ENCODE results near the gene SEPTIN2. TPM values are rescaled to one million over a fixed set of nuclear protein-coding genes. Genes with fewer than 3 reads are reported as not detected.
"Not testable (repeated sequence)": the region's sequence is repeated elsewhere in the genome, so short reads cannot be mapped to it uniquely, and the experiment has no call there.

Gene SEPTIN2
- total RNA-seq, 1 donor from 2014 or later: 215 TPM

DNA sequence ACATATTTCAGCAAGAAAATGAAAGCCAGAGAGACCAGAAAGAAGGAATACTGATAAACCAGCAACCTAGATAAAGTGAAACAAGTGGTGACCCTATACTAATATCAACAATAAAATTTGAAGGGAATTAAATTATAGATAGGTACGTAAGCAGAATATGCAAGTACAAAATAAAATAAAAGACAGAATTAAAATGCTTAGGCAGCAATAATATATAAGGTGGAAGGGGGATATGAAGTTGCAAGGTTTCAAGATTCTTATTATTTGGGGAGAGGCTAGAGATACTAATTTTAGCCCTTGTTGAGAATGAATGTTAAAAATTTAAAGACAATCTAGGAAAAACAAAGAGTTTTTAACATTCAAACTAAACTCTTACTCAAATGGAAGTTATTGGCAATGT, 39.8 kb upstream of the SEPTIN2 start:
- Mint-ChIP-seq H3K9me3 (peaks cover 11% of the 10 kb centered on the region), H3K36me3 (ENCODE audit: low read depth) (peaks cover 24% of the 10 kb centered on the region), H3K27ac (no peak overlapping the region), H3K27me3 (no peaks in the 10 kb centered on the region), H3K4me3 (no peak overlapping the region), H3K4me1 (peaks cover 27% of the 10 kb centered on the region)
- intact Hi-C loops (cut with micrococcal nuclease): no loop called here
- DNase-seq: no peak

DNA sequence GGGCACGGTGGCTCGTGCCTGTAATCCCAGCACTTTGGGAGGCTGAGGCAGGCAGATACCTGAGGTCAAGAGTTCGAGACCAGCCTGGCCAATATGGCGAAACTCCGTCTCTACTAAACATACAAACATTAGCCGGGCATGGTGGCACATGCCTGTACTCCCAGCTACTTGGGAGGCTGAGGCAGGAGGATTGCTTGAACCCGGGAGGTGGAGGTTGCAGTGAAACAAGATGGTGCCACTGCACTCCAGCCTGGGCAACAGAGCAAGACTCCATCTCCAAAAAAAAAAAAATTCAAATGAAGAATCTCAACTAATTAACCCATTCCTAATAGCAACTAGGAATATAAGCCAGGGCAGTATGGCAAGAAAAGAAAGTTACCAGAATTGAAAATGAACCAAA, 37.4 kb upstream of the SEPTIN2 start:
- not testable (repeated sequence) for H3K27me3 Mint-ChIP-seq
- peaks cover 18% of the 10 kb centered on the region for H3K4me1 Mint-ChIP-seq

DNA sequence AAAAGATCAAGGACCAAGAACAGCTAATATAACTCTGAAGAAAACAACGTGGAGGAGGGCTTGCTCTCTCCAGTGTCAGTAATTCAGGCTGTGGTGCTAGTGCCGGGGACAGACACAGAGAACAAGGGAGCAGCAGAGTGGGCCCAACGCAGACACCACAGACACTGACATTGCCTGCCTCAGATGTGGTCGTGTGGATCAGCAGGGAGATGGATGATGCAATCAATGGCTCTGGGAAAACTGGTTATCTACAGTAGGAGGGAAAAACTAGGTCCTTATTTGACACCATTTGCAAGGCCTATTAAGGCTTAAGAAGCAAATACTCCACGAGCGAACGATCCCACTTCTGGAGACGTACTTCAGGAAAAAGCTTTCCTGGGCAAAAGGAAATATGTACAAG, 36.3 kb upstream of the SEPTIN2 start:
- H3K4me3 Mint-ChIP-seq: no peak overlapping the region
- no peak overlapping the region for H3K27ac Mint-ChIP-seq
- intact Hi-C loops (cut with micrococcal nuclease): no loop called here
- H3K36me3 Mint-ChIP-seq (ENCODE audit: low read depth): peaks cover 24% of the 10 kb centered on the region
- no peaks in the 10 kb centered on the region for H3K27me3 Mint-ChIP-seq
- peaks cover 11% of the 10 kb centered on the region for H3K9me3 Mint-ChIP-seq
- DNase-seq: no peak
- H3K4me1 Mint-ChIP-seq: peaks cover 20% of the 10 kb centered on the region

More for the DNA sequence above, 37.4 kb upstream of the SEPTIN2 start:
- peaks cover 18% of the 10 kb centered on the region for H3K36me3 Mint-ChIP-seq (ENCODE audit: low read depth)
- DNase-seq; intact Hi-C loops (cut with micrococcal nuclease); H3K27ac Mint-ChIP-seq; H3K4me3 Mint-ChIP-seq: not testable (repeated sequence)
- peaks cover 11% of the 10 kb centered on the region for H3K9me3 Mint-ChIP-seq

DNA sequence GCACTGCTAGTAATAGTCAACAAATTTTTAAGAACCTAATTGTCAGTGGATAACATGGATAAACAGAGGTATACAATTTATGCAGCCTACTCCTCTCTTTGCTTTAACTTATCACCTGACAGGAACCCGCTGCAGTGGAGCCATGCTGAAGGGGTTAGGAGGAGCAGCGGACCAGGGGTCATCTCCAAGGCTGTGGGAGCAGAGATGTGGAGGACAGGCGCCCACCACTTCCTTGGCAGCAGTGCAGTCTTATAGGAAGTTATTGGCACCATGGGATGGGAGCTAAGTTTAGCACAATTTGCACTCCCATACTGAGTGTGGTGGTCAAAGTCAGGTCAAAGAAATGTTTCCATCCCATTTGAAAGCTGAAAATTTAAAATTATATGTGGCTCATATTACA, 35.9 kb upstream of the SEPTIN2 start:
- intact Hi-C loops (cut with micrococcal nuclease): no loop called here
- H3K36me3 Mint-ChIP-seq (ENCODE audit: low read depth): peaks cover 24% of the 10 kb centered on the region
- no peak for DNase-seq
- peaks cover 21% of the 10 kb centered on the region for H3K4me1 Mint-ChIP-seq
- H3K9me3 Mint-ChIP-seq: peaks cover 11% of the 10 kb centered on the region
- H3K27me3 Mint-ChIP-seq: no peaks in the 10 kb centered on the region
- H3K27ac Mint-ChIP-seq: no peak overlapping the region
- no peak overlapping the region for H3K4me3 Mint-ChIP-seq

DNA sequence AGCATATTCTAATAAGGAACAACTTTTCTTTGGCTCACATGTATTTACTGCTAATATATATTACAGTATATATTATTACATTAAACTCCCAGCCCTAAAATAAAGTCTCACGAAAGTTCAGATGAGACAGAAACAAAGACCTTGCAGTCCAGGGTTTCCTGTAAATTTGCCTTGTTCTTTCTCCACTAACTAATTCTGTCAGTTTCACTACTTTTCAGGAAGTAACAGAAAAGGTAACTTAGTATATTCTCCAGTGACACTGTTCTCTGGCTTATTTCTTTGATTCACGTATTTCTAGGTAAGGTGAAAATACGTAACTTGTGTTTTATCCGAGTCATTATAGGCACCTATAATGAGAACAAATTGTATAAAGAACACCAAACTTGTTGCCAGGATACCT, 35.4 kb upstream of the SEPTIN2 start:
- intact Hi-C loops (cut with micrococcal nuclease): no loop called here
- H3K9me3 Mint-ChIP-seq: peaks cover 10% of the 10 kb centered on the region
- peaks cover 20% of the 10 kb centered on the region for H3K4me1 Mint-ChIP-seq
- H3K27me3 Mint-ChIP-seq: no peaks in the 10 kb centered on the region
- H3K4me3 Mint-ChIP-seq: no peak overlapping the region
- peaks cover 21% of the 10 kb centered on the region for H3K36me3 Mint-ChIP-seq (ENCODE audit: low read depth)
- peak overlapping the region; percentile 12 for H3K27ac Mint-ChIP-seq
- no peak for DNase-seq

DNA sequence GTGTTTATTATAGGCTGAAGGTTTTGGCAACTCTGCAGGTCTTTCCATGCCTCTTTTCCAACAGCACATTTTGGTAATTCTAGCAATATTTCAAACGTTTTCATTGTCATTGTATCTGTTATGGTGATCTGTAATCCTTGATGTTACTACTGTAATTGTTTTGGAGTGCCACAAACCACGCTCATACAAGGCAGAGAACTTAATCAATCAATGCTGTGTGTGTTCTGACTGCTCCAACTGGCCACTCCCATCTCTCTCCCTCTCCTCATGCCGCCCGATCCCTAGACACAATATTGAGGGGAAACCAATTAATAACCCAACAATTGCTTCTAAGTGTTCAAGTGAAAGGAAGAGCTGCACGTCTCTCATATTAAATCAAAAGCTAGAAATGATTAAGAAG, 33.2 kb upstream of the SEPTIN2 start:
- no peaks in the 10 kb centered on the region for H3K9me3 Mint-ChIP-seq
- intact Hi-C loops (cut with micrococcal nuclease): no loop called here
- H3K27ac Mint-ChIP-seq: no peak overlapping the region
- no peak for DNase-seq
- no peak overlapping the region for H3K4me3 Mint-ChIP-seq
- H3K4me1 Mint-ChIP-seq: peaks cover 20% of the 10 kb centered on the region
- peaks cover 17% of the 10 kb centered on the region for H3K36me3 Mint-ChIP-seq (ENCODE audit: low read depth)
- no peaks in the 10 kb centered on the region for H3K27me3 Mint-ChIP-seq

DNA sequence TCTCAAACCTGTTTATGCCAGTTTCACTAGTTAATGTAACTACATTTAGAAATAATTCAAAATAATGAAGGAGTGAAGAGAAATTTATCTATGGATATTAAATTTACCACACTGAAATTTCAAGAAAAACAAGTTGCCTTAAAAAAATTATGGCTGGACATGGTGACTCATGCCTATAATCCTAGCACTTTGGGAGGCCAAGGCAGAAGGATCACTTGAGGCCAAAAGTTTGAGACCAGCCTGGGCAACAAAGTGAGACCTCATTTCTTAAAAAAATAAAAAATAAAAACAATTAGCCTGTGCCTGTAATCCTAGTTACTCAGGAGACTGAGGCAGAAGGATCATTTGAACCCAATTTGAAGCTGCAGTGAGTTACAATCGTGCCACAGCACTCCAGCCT, 30.1 kb upstream of the SEPTIN2 start:
- no peak overlapping the region for H3K27ac Mint-ChIP-seq
- peaks cover 29% of the 10 kb centered on the region for H3K4me1 Mint-ChIP-seq
- intact Hi-C loops (cut with micrococcal nuclease): no loop called here
- no peaks in the 10 kb centered on the region for H3K9me3 Mint-ChIP-seq
- DNase-seq: no peak
- H3K27me3 Mint-ChIP-seq: no peaks in the 10 kb centered on the region
- peaks cover 25% of the 10 kb centered on the region for H3K36me3 Mint-ChIP-seq (ENCODE audit: low read depth)
- no peak overlapping the region for H3K4me3 Mint-ChIP-seq

DNA sequence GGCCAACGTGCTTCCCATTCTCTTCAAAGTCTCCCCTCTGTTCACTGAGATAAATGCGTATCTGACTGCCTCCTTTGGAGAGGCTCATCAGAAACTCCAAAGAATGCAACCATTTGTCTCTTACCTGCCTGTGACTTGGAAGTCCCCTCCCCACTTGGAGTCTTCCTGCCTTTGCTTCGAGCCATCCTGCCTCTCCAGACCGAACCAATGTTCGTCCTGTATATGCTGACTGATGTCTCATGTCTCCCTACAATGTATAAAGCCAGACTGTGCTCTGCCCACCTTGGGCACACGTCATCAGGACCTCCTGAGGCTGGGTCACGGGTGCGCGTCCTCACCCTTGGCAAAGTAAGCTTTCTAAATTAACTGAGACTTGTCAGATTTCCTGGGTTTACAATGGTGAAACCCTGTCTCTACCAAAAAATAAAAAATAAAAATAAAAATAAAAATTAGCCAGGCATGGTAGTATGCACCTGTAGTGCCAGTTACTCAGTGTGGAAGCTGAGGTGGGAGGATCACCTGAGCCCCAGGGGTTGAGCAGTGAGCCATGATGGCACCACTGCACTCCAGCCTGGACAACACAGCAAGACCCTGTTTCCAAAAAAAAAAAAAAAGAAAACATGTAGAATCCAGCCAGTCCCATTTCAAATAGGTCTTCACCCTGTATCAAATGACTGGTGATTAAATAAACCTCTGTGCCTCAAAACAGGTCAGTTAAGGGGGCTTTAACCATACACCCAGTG, 29.2 kb upstream of the SEPTIN2 start:
- Mint-ChIP-seq H3K36me3 (ENCODE audit: low read depth) (peaks cover 27% of the 10 kb centered on the region), H3K27me3 (no peaks in the 10 kb centered on the region), H3K4me1 (peaks cover 36% of the 10 kb centered on the region), H3K9me3 (no peaks in the 10 kb centered on the region), H3K27ac (no peak overlapping the region), H3K4me3 (no peak overlapping the region)
- DNase-seq: no peak
- intact Hi-C loops (cut with micrococcal nuclease): no loop called here

DNA sequence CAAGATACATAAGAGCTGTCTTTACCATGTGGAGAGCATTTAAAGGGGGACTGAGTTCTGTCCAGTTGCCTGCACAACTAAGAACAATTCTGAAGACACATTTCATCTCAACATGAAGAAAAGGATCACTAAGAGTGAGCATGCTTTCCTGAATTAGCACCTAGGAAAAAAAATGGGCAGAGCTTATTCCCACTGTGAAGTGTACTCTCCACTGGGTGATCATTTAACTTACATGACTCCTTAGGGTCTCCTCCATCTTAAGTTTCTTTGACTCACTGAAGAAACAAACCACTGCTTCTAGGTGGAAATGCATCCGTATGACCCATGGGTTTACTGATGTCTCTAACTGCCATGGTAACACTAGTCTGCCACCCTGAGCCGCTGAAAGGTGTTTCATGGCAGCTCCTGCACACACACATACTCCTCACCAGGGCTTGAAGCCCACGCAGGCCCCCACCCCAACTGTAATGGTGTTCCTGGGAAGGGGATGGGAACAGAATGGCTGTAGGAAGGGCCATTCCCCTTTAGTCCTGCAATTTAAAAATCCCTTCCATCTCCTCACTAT, 27.3 kb upstream of the SEPTIN2 start:
- Mint-ChIP-seq H3K36me3 (ENCODE audit: low read depth) (peaks cover 29% of the 10 kb centered on the region), H3K9me3 (no peaks in the 10 kb centered on the region), H3K27me3 (no peaks in the 10 kb centered on the region), H3K4me3 (no peak overlapping the region), H3K27ac (no peak overlapping the region), H3K4me1 (peaks cover 42% of the 10 kb centered on the region)
- intact Hi-C loops (cut with micrococcal nuclease): no loop called here
- DNase-seq: no peak

DNA sequence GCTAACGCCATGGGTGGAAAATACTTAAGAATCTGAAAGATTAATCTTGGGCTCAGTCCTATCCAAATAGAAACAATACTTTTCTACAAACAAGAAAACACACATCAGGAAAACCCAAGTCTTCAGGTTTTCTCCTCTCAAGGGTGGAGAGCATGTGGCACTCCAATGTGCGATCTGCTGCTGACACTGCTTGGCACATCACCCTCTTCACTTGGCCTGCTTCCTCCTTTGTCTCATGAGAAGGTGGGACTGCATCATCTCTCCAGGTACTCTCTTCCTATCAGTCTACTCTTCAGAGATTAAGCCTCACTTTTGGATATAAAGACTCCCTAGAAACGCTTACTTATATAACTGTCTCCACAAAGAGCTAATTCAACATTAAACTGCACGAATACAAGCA, 26.7 kb upstream of the SEPTIN2 start:
- H3K27me3 Mint-ChIP-seq: no peaks in the 10 kb centered on the region
- no peaks in the 10 kb centered on the region for H3K9me3 Mint-ChIP-seq
- H3K4me1 Mint-ChIP-seq: peaks cover 40% of the 10 kb centered on the region
- intact Hi-C loops (cut with micrococcal nuclease): no loop called here
- no peak for DNase-seq
- H3K27ac Mint-ChIP-seq: no peak overlapping the region
- H3K4me3 Mint-ChIP-seq: no peak overlapping the region
- peaks cover 27% of the 10 kb centered on the region for H3K36me3 Mint-ChIP-seq (ENCODE audit: low read depth)

DNA sequence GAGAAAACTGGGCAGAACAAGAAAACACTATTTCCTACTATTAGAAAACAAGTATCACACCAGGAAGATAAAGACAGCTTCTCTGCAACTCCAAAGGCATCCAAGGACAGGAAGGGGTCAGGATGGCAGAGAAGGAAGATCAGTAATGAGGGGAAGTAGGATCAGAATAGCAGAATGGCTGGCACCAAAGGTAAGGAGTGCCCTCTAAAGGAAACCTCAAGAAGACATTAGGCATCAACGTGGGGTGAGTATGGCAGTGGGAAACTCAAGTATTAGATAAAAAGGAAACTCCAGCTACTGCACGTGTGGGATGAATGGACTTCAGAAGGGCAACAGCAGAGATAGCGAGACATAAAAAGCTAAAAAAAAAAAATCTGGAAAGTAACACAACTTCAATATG, 26.1 kb upstream of the SEPTIN2 start:
- DNase-seq: no peak
- Mint-ChIP-seq H3K27me3 (no peaks in the 10 kb centered on the region), H3K9me3 (no peaks in the 10 kb centered on the region), H3K4me3 (no peak overlapping the region), H3K27ac (no peak overlapping the region), H3K4me1 (peaks cover 36% of the 10 kb centered on the region), H3K36me3 (ENCODE audit: low read depth) (peaks cover 21% of the 10 kb centered on the region)
- intact Hi-C loops (cut with micrococcal nuclease): no loop called here

DNA sequence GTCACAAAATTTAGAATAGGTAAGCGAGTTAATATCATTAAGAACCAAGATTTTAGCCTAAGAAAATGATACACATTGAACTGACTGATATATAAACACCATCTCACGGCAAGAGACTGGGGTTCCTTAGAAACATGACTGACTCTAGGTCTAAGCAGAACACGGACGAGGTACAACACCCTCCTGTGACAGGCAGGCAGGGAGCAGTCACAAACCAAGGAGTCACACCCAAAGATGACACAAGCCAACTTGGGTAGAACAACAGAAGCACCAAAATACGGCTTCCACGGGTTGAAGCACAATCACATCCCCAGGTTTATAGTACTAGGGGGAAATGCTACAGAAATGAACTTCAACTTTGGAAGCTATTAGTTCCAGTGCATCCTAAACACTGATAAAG, 24.6 kb upstream of the SEPTIN2 start:
- intact Hi-C loops (cut with micrococcal nuclease): no loop called here
- Mint-ChIP-seq H3K9me3 (no peaks in the 10 kb centered on the region), H3K36me3 (ENCODE audit: low read depth) (peaks cover 19% of the 10 kb centered on the region), H3K4me3 (no peak overlapping the region), H3K27ac (no peak overlapping the region), H3K4me1 (peaks cover 35% of the 10 kb centered on the region), H3K27me3 (no peaks in the 10 kb centered on the region)
- no peak for DNase-seq

DNA sequence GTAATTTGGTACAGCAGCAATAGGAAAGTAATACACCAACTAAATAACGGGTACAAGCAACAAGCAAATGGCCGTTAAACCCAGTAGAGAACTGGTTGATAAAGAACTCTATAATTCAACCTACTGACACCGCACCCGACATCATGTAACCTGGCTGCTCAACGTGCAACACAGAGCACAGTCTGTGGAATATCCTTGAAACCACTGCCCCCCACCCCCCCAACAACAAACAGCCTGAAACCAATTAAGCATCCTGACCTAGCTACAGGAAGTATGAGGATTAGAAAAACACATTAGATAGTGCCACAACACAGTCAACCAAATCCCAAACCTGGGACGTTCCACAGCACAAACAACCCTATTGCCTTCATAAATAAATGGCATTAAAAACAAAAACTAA, 23.7 kb upstream of the SEPTIN2 start:
- intact Hi-C loops (cut with micrococcal nuclease): no loop called here
- Mint-ChIP-seq H3K27ac (no peak overlapping the region), H3K4me3 (no peak overlapping the region), H3K27me3 (no peaks in the 10 kb centered on the region), H3K36me3 (ENCODE audit: low read depth) (peaks cover 18% of the 10 kb centered on the region), H3K4me1 (peaks cover 35% of the 10 kb centered on the region), H3K9me3 (no peaks in the 10 kb centered on the region)
- no peak for DNase-seq

DNA sequence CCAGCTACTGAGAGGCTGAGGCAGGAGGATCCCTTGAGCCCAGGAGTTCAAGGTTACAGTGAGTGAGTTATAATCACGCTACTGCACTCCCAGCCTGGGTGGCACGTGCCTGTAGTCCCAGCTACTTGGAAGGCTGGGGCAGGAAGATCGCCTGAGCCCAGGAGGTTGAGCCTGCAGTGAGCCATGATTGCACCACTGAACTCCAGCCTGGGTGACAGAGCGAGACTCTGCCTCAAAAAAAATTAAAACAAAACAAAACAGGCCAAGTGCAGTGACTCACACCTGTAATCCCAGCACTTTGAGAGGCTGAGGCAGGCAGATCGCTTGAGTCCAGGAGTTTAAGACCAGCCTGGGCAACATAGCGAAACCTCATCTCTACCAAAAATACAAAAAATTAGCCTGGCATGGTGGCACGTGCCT, 22.3 kb upstream of the SEPTIN2 start:
- H3K4me3 Mint-ChIP-seq; H3K27me3 Mint-ChIP-seq; DNase-seq; H3K27ac Mint-ChIP-seq; intact Hi-C loops (cut with micrococcal nuclease); H3K9me3 Mint-ChIP-seq: not testable (repeated sequence)
- H3K36me3 Mint-ChIP-seq (ENCODE audit: low read depth): peaks cover 21% of the 10 kb centered on the region
- peaks cover 35% of the 10 kb centered on the region for H3K4me1 Mint-ChIP-seq

Measured in activated CD4-positive, alpha-beta T cell treated with anti-CD3 and anti-CD28 coated beads, Interleukin-2, amount 10 ng/mL, durations not matched to agents 24 days and 14 days (primary cell).